ENCODE results near the gene CCDC3.
"Not testable (repeated sequence)": the region's sequence is repeated elsewhere in the genome, so short reads cannot be mapped to it uniquely, and the experiment has no call there.

CCDC3 gene

DNA sequence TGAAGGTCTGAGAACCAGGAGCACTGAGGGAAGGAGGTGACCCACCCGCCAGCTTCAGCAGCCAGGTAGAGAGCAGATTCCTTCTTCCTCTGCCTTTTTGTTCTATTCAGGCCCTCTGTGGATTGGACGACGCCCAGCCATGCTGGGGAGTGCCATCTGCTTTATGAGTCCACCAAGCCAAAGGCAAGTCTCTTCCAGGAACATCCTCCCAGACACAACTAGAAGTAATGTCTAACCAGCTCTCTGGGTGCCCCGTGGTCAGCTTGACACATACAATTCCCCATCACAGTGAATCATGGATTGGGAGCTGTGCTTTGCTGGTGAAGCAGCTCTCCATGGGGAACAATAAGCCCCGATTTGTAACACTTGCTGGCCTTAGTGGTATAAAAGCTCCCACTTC is 125.2 kb downstream of the CCDC3 start:
- DNase-seq: no peak

DNA sequence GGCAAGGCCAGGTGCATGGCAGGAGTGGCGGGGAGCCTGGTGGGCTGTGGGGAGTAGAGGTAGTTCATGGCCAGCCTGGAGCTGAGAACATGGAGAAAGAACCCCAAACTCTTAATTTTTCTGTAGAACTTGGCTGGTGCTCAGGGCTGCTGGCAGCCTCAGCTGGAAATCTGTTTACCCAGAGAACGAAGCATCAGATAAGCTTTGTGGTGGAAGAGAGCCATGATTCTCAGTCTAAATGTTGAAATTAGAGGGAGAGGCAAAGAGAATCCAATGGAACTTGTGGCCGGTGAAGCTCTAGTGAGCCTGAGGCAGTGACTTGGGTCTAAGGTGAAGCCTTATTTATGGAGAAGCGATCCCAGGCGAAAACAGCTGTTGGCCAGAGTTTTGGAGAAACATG is 126.4 kb downstream of the CCDC3 start:
- no peak for DNase-seq

DNA sequence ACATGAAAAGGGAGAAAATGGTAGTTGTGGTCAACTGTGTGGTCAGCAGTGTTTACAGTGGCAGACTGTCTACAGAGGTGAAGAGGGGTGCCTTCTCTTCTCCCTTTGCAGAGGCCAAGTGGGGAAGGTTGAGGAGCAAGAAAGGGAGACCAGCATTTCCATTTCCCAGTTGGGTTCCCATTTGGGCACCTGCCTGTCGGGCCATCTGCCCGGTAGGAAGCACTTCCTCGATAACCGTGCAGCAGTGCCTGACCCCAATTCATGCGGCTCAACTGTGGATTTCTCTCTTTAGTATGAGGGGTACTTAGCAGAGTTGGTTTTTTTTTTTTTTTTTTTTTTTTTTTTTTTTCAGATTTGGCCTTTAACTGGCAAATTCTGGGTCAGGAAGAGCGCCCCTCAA is 127.0 kb downstream of the CCDC3 start:
- DNase-seq: no peak

DNA sequence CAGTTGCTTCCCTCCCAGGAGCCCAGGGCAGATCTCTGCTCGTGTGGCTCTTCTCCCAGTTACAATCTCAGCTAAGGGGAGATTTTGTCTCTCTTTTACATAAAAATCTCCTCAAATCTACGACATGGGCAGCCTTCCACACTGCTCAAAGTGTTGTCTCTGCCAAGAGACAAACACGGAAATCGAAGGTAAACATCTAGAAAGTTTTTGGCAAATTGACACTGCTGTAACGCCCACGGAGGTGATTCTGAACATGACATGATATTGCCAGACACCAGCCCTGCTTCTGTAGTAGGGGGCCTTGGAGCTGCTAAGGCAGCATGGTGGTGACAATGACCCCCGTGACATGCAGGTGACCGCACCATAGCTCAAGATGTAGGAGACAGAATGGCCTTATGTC is 128.3 kb downstream of the CCDC3 start:
- no peak for DNase-seq

DNA sequence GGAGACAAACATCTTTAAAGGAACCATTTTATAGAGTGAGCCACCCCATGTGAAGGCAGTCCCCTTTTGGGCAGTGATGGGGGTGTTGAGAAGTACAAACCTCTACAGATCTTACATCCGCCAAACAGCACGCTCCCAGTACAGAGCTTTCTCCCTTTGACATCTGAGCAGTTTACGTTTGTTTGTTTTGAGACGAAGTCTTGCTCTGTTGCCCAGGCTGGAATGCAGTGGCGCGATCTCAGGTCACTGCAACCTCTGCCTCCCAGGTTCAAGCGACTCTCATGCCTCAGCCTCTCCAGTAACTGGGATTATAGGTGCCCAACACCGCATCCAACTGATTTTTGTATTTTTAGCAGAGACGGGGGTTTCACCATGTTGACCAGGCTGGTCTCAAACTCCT is 128.9 kb downstream of the CCDC3 start:
- no peak for DNase-seq

DNA sequence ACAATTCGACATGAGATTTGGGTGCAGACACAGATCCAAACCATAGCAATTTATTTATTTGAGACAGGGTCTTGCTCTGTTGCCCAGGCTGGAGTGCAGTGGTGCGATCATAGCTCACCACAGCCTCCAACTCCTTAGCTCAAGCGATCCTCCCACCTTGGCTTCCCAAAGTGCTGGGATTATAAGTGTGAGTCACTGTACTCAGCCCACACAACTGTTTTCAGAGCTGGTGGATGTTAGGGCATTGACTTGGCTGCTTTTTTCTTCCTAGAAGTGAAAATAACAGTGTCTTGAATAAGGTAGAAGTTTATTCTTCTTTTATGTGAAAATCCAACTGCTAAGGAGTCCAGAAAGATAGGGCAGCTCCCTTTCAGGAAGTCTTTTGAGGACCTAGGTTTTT is 132.1 kb downstream of the CCDC3 start:
- no peak for DNase-seq

DNA sequence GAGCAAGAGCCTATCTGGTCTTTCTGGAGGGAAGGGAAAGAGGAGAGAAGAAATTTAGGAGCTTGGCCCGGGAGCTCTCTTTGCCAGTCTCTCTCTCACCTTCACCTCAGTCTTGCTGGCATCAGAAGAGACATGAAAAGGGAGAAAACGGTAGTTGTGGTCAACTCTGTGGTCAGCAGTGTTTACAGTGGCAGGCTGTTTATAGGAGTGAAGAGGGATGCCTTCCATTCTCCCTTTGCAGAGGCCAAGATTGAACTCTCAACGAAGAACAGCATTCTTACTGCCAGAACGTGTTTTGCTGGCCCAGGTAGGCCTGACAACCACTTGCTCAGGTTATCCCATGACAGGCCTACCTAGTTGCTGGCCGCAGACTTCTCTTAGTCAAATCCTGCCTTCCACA is 133.3 kb downstream of the CCDC3 start:
- DNase-seq: peak; percentile 11

DNA sequence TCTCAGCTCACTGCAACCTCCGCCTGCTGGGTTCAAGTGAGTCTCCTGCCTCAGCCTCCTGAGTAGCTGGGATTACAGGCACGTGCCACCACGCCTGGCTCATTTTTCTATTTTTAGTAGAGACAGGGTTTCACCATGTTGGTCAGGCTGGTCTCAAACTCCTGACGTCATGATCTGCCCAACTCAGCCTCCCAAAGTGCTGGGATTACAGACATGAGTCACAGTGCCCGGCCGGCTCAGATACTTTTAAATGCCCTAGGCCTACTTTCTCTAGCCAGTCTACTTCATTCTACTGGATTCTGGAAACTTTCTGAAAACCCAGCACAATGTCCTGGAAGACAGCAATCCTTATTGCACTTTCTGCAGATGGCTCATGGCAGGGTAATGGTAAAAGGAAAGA is 136.0 kb downstream of the CCDC3 start:
- not testable (repeated sequence) for DNase-seq

DNA sequence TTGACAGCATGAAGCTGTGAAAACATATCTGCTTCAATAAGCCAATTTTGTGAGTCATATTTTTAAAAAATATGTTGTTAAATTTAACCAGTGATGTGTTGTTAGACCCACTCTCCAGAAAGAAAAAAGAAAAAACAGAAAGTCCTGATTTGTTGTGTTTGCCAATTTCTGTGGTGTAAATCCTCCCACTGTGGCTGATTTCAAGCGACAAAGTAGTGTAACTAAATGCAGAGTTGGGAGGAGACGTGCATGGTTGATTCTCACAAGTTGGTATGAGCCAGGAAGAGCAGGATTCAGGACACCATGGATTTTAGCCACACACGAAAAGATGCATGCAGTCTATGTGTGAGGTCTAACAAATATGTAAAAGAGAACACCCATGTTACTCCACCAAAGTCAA is 139.1 kb downstream of the CCDC3 start:
- no peak for DNase-seq

DNA sequence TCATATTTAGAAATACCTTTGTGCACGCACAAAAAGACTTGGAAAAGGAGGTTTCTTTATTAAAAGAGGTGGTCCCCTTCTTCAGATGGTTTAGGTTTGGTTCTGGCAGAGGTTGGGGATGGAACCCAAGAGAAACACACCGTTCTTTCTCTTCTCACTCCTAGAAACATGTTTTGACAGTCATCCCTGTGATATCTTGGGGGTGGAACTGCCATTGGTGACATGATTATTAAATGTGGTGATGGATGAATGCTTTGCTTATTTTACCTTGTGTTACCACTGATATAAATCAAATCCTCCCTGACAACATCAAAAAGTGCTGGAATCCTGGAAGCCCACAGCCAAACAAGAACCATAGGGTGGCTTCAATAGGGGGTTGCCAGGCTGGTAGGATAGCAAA is 146.5 kb downstream of the CCDC3 start:
- no peak for DNase-seq

DNA sequence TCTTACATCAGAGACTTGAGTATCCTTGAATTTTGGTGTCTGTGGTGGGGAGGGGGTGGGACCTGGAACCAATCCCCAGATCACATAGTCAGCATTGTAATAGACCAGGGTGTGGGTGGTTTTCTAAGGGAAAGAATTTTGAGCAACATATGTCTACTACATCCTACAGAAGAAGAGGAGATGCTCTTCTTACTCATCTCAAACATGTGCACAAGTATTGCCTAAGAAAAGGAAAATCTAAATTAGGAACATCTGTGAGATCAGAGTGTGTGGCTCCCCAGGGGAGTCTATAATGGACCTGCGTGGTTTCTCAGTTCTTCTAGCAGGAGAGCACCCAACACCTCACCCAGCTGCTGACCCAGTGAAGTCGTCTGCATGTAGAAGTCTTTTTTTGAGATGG is 148.8 kb downstream of the CCDC3 start:
- DNase-seq: no peak

DNA sequence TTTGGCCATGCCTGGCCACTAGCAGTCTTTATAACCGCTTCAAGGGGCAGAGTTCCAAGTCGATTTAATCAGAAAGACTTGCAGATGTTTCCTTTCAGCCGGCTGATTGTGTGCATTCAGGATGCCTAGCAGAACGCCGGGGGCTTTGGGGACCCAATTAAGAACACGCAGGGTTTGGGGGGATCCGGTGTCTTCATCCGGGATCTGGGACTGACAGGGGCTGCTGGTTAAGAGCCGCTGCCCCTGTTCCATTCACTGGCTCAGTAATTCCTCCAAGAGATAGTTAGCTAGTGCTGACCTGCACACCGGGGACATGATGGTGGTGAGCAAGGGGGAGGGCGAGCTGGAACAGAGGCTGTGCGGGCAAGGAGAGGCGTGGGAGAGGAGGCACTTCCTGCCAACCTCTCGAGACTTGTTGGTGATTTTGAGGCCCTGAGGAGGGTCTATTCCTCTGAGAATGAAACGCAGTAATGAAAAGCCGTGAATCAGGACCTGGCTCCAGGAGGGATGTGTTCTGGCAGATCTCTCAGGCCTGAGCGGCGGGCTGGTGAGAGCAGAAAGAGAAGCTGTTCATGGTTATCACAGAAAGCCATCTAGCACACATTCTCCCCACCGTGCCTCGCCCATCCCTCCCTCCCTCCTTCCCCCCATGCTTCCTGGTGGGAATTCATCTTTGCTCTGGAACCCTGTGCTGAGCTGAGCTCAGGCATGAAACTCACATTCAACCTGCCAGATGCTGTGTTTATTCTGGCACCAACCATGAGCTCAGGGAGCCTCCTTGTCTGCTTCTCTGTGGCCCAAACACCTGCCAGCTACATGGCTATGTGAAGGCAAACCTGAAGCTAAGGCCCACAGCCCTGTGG is 152.0 kb downstream of the CCDC3 start:
- DNase-seq: no peak

DNA sequence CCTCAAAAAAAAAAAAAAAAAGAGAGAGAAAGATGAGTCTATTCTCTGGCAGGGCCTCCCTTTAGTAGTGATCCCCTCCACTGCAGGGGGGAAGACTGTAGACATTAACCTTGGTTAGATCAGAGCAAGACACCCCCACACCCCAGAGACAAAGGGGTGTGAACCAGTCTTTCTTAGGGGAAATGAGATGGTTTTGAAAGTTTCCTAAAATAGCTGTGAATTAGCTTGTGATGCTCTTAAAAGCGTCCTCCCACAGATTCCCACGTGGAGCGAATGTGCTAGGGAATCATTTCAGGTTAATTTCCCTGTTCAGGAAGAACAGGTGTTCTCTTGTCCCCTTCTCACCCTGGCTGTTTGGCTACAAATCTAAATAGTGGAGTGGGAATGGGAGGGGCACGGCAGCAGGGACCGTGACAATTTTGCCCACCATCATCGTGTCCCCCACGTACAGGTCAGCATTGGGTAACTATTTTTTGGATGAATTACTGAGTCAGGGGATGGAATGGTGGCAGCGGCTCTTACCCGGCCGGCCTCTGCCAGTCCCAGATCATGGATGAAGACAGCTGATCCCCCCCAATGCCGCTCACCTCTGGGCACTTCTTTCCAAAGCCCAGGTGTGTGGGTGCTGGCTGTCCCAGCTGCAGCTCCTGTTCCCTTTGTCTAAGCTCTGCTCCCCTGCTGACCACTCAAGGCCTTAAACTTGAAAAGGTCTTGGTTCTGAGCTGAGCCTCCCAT is 152.9 kb downstream of the CCDC3 start:
- DNase-seq: no peak

DNA sequence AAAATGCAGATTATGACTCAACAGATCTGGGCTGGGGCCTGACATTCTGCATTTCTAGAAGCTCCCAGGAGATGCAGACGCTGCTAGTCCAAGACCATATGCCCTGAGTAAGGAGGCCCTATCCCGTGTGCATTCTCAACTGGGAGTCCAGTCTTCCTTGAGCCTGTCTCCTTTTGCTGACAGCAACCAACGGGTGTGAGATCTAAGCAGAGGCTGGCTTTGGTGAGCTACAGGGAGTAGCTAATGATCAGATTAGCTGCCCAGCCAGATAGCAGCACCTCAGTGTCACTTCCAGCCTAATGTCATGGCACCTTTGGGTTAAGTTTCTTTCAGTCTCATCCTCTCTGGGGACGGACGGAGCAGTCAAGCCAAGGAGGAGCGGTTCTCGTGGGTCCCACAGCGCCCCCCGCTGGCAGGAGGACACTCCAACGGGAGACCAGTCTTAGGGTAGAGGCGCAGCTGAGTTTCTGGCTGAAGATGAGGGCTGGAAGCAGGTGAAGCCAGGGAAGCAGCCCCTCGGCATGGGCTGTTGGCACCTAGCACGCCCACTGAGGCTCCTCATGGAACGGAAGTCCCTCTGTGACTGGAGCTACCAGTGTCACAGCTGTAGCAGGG is 154.0 kb downstream of the CCDC3 start:
- peak; percentile 55 for DNase-seq

DNA sequence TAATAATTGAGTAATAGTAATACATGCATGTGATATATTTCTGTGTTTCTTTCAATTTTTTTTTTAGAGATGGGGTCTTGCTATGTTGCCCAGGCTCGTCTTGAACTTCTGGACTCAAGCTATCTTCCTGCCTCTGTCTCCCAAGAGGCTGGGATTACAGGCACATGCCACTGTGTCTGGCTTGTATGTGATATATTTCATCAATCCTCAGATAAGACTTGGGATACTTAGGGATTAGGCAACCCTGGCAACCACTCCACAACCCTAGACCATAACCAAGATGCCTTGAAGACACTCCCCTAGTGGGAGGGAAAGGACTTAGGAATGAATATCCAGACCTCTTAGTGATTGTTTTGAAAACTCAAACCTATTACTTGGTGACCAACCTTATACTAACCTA is 154.8 kb downstream of the CCDC3 start:
- DNase-seq: no peak
